Stimulated activated naive CD8-positive, alpha-beta T cell treated with anti-CD3 and anti-CD28 coated beads, Interleukin-15, Interleukin-2, amounts not matched to agents 100 U/mL and 50 U/mL, for 24 hours (primary cell): ENCODE results near the gene FUT2.
"Not testable (repeated sequence)": the region's sequence is repeated elsewhere in the genome, so short reads cannot be mapped to it uniquely, and the experiment has no call there.

Source experiments
- ATAC-seq: fragments of 150-1000 bp; cut with Tn5 transposase; one replicate; pipeline ENCODE4 v1.10.0; 2021
- DNase-seq: peaks from one replicate; pipeline ENCODE4 v3.0.0; 2021

FUT2 gene

DNA sequence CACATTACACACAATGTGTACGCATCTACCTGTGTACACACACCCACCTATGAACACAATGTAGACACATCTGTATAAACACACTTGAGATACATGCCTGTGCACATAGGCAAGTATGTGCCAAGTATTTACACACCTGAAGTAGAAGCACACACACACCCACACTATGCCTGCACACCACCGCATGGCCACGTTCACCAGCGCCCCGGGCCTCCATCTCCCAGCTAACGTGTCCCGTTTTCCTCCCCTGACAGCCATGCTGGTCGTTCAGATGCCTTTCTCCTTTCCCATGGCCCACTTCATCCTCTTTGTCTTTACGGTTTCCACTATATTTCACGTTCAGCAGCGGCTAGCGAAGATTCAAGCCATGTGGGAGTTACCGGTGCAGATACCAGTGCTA is 6.9 kb downstream of the FUT2 start:
- no peak for ATAC-seq
- DNase-seq = no peak

DNA sequence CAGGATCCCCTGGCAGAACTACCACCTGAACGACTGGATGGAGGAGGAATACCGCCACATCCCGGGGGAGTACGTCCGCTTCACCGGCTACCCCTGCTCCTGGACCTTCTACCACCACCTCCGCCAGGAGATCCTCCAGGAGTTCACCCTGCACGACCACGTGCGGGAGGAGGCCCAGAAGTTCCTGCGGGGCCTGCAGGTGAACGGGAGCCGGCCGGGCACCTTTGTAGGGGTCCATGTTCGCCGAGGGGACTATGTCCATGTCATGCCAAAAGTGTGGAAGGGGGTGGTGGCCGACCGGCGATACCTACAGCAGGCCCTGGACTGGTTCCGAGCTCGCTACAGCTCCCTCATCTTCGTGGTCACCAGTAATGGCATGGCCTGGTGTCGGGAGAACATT is 7.5 kb downstream of the FUT2 start:
- DNase-seq (no peak), ATAC-seq (no peak)

DNA sequence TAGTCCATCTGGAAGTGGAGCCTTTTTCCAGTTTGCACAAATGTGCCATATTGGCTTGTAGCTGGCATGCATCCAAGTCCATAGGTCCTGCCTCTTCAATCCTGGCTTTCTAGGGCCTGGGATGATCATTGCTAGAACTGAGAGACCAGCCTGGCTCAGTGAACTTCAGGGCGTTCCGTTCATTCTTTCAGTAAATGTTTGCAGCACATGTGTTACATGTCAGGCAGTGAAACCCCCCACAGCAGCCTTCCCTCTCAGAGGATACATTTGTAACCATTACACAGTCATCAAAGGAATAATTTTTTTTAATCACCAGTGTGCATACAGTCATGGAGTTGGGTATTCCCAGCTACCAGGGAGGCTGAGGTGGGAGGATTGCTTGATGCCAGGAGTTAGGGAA is 9.7 kb downstream of the FUT2 start:
- no peak for DNase-seq
- ATAC-seq = no peak

DNA sequence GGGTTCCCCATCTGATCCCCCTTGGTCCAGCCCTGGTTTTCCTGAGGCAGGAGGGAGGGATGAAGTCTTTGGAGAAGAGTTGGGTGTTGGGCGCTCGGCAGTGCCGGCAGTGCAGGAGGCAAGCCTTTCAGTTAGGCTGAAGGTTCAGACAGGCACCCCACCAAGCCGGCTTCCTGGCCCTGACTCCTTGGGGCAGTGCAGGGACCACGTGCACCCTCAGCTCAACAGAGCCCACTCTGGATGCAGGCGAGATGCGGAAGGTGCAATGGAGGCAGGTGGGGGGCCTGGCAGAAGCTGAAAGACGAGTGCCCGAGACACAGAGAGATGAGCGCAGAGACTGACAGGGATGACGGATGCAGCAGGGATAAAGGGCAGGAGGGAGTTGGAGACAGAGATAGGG is 12.7 kb downstream of the FUT2 start:
- DNase-seq = no peak
- ATAC-seq = no peak

DNA sequence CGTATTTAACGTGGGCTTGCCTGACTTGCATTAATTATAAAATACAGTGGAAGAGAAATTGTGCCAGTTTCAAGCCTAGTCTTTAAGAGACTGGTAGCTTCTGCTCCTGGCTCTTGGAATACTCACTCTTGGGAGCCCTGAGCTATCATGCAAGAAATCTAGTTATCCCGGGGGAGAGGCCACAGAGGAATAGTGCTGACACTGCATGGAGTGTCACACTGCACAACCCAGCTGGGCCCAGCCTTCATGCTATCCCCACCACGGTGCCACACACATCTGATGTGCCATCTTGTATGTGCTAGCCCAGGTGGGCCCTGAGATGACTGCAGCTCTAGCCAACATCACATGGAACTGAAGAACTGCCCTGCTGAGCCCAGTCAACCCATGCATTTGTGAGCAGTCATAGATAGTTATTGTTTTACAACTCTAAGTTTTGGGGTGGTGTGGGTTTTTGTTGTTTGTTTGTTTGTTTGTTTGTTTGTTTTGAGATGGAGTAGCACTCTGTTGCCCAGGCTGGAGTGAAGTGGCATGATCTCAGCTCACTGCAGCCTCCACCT is 15.4 kb downstream of the FUT2 start:
- DNase-seq = no peak
- no peak for ATAC-seq

DNA sequence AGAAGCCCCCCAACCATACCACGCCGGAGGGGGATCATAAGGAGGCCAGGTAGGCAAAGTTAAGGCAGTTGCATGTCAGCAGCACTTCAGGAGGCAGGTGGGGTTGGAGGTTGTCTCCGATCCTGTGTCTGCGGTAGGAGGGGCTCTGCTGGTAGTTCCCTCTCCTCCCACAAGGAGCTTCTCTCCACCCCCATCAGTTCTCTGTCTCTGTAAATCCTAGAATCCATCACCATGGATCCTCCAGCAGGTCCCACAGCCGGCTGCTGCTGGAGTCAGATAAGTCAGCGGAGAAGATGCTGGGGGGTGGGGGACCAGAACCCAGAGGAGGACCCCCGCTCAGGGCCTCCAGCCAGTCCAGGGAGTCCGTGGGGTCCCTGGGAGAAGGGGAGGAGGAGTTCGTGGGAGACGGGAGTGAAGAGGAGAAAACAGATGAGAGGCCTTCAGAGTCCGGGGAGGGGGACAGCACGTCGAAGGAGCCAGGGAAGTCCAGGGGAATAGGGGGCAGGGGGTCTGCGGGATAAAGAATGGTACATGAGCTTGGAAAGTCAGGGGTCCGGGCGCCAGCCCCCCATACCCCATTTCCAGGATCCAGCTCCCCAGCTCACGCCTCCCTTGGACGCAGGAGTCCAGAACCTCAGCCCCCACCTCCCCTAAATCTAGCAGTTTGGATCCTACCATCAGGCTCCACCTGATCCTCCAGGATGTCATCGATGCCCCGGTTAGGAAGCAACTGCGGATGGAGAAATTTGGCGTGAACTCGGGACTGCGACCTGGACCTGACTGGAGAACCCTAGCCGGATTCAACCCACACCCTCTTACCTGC is 17.5 kb downstream of the FUT2 start:
- ATAC-seq (no peak), DNase-seq (no peak)

DNA sequence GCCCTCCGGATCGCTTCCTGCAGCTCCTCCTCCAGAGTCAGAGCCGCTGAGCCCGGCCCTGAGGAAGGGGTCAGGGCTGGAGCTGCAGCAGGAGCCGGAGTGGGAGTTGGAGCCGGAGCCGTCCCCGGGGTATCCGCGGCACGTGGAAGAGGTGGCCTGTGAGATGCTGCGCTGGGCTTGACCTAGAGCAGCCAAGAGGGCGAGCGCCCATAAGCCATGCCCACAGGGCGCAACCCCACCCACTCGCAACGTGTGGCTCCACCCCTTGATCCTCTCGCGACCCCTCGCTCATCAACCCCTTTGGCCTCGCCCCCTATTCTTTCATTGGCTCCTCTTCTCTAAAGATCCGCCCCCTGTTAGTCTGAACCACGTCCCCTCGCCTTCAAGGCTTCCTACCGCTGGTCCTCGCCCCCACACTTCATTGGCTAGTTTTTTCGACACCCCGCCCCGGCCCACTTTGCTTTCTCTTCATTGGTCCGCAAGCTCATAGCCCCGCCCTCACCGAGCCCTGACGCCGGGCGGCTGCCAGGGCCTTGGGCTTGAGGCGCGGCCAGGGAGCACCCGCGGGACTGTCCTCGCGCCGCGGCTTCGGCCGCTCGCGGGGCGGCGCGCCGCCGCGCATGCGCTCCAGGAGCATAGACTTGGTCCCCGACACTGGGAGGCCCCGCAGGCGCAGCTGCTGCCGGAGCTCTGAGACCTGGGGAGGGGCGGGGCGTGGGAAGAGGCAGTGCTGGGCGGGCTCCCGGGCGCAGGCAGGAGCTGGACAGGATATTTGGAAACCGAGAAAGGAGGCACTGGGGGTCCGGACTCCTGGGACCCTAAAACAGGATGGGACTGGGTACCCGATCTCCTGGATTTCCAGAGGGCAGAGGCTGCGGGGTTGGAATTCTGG is 18.3 kb downstream of the FUT2 start:
- DNase-seq = peak; percentile 98
- peak; percentile 93 for ATAC-seq

DNA sequence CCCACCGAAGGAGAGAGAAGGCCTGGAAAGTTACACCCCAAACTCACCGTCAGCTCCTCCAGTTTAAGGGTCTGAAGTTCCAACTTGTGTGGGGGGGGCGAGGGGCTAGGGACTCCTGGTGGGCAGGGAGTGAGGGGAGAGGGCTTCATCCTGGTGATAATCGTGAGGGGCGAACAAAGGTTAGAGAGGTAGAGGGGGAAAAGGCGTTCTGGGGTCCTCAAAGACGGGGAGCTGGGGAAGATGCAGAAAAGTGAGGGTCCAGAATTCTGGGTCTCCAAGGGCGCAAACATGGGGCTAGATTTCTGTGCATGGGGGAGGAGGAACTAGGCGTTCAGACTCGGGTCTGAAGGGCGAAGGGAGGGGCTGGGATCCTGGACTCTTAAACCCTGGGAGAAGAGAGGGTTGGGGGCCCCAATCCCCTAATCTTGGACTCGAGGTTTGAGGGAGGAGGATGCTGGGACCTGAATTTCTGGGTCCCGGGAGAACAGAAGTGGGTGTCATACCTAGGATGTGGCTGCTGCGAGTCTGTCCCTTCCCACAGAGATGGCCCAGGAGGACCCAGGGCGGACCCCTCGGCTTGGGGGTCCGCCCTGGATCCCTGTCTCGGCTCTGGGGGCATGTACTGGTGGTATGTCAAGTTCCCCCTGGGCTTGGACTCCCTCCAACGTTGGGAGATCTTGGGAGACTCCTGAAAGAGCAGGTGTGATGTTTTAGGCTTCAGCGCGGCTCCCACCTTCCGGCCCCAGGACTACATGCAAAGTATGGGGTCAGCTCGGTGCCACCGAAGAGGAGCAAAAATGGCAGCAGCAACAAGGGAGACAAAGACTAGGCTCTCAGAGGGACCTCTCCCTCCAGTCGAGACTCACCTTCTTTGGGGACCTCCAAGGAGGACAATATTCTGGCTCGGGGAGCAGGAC is 19.2 kb downstream of the FUT2 start:
- no peak for ATAC-seq
- DNase-seq = no peak

DNA sequence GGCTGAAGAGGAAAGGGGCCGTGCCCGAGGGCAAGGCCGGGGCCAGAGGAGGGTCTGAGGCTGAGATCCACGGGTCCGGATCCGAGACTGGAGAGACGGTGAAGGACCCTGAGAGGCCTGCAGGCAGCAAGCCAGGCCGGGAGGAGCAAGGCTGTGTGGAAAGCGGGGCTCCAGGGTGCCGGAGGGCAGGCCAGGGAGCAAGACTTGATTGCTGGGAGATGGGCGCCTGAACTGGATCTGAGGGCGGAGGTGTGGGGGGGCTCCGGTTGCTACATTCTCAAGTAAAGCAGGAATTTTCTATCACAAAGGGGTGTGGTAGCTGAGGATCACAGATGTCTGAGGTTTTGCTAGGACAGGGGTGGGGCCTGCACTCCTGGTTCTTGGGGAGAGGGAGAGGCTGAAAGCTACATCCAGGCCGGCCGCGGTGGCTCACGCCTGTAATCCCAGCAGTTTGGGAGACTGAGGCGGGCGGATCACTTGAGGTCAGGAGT is 20.0 kb downstream of the FUT2 start:
- ATAC-seq = no peak

DNA sequence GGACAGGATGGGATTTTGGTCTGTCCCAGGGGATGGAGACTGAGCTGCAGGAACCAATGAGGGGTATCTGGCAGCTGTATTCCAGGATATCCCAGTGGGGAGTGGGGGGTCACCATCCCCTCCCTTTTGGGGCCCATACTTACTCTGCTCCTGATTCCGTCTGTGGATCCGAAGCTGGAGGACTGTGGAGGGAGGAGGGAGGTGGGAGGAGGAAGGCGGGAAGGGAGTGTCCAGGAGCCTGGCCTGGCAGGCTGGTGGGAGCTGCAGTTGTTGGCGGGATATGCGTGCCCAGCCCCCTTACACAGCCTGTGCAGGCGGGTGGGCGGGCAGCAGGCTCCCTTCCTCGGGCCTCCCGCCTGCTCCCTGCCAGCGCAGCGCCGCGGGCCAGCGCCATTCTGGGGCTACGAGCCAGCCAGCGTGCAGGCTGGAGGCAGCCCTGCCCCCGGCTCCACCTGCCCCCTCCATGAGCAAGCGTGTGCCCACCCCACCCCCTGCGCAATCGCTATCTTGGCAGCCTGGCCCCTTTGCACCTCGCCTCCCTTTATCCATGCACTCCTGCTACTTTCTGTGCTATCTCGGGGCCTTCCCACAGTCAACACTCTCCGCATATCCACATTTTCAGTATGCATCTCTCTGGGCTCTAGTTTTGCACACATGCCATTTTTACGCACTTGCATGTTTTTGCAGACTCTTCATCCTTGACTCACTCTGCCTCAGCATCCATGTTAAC is 21.0 kb downstream of the FUT2 start:
- no peak for DNase-seq
- no peak for ATAC-seq

More for the DNA sequence above, 20.0 kb downstream of the FUT2 start:
- no peak for DNase-seq

DNA sequence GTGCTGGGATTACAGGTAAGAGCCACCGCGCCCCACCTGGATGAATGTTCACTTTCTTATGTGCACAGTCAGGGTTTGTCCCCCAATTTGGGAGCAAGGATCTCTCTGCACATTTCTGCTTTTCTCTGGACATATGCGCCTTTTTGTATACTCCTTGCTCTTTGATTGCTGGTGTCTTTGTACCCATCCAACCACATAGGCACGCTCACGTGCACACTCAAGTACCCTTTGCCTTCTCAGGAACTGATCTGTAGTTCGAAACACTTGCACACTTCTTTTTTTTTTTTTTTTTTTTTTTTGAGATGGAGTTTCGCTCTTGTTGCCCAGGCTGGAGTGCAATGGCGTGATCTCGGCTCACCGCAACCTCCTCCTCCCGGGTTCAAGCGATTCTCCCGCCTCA is 22.3 kb downstream of the FUT2 start:
- ATAC-seq, DNase-seq: not testable (repeated sequence)

DNA sequence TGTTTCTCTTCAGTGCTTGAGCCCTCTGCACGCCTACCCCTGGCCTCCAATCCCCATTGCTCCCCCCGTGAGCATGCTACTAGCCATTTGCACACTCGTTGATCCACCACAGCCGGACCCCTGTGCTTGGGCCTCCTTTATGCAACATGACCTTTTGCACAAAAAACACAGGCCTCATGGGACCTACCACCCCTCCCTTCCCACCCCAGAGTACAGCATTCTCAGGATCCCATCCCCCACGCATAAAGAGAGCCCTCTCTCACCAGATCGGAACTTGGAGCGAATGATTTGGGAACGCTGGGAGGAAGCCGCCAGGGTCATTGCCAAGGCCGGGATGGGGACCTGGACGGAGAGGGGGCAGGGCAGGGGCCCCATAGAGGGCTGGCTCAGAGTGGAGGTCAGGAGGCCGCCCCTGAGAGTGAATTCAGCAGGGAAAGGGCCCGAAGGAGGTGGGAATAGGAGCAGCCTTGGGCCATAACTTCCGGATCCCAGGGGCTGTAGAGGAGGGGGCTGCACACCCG is 23.0 kb downstream of the FUT2 start:
- no peak for DNase-seq
- ATAC-seq = no peak

DNA sequence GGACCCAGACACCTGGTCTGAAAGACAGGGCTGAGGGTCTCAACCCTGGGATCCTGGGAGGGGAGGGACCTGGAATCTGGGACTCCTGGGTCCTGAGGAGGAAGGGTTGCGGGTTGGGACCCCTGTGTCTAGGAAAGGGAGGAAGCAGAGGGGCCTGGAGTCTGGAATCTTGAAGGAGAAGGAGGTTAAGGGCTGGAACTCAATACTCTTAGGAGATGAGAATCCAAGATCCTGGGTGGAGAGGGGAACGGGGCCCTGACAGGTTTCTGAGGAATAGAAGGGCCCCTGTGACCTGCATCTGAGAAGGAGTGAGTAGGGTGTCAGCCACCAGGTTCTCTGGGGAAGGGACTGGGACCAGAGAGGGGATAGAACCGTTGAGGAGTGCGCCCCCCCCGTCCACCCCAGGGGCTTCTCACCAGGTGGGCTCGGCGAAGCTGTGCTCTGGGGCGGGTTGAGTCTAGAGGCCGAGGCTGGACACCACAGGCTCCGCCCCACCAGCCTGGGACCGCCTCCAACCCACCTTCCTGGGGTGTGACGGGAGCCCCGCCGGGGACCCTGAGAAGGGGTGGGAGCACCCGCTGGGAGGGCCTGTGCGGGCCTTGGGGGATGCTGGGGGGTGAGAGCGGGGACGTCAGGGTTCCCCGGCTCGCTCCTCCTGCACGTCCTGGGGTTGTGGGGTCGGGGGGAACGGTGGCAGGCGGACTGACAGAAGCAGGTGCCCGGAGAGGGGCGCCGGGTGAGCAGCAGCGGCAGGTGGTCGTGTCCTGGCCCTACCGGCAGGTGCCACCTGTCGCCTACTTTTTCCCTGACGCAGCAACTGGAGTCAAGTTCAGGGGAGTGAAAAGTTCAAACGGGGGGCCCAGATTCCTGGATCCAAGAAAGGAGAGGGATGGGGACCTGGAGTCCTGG is 23.7 kb downstream of the FUT2 start, which contains the start of gene MAMSTR:
TSS of gene MAMSTR (minus strand) at position 463 of the 909 bp plus-strand sequence. CDS start 694 bp downstream, outside the sequence.
- ATAC-seq = no peak
- DNase-seq = no peak

DNA sequence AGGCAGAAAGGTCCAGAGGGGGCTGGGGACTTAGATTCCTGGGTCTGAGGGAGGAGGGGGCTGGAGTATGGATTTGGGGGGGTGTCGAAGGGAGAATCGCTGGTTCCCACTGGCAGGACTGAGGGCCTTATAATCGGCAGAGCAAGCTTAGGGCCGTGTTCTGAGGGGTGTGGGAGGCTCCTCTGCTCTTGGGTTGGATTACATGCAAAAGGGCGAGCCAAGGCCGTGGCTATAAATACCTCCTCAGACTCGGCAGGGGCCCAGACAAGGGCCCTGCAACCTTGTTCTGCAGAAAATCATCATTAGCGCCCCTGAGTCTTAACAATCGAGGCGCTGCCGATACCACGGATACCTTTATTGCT is 24.5 kb downstream of the FUT2 start:
- no peak for DNase-seq

DNA sequence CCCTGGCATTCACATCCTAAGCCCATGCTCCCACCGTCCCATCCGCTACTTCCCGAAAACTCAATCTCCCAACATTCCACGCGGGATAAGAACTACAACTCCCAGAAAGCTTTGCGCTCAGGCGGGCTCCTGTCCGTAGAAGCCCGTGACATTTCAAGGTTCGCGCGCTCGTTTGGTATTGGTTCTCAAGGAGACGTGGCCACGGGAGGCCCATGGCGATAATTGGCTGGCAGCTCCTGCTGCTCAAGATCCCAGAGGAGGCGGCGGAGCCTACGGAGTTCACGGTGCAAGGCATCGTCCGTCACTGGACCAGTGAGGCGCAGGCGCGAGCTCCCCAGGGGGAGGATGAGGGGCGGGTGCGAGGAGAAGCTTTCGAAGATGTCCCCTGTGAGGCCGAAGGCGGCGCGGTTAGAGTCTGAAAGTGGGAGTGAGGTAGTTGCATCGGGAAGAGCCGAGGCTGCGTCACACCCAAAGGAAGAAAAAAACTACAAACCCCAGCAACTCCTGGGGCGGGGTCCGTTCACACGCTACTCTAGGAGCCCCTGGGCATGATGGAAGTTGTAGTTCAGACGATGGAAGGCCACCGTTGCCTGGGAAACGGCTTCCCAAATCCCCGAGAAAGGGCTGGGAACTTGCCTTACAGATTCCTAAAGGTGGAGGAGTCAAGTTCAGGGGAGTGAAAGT is 25.0 kb downstream of the FUT2 start:
- peak; percentile 93 for DNase-seq
- ATAC-seq = peak; percentile 94

More for the DNA sequence above, 24.5 kb downstream of the FUT2 start:
- peak; percentile 2 for ATAC-seq

DNA sequence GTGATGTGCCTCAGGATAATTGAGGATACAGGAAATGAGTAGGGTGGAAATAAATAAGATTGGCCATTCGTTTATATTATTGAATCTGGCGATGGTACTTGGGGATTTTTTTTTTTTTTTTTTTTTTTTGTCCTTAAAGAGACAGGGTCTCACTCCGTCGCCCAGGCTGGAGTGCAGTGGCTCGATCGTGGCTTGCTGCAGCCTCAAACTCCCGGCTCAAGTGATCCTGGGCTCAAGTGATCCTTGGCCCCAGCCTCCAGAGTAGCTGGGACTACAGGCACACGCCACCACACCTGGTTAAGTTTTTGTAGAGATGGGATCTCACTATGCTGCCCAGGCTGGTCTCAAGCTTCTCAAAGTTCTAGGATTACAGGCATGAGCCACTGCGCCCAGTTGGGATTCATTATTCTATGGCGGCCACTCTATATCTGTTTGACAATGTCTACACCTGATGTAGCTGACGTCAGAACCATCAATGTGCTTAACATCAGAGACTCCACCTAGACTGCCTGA is 26.5 kb downstream of the FUT2 start:
- DNase-seq (no peak), ATAC-seq (no peak)

DNA sequence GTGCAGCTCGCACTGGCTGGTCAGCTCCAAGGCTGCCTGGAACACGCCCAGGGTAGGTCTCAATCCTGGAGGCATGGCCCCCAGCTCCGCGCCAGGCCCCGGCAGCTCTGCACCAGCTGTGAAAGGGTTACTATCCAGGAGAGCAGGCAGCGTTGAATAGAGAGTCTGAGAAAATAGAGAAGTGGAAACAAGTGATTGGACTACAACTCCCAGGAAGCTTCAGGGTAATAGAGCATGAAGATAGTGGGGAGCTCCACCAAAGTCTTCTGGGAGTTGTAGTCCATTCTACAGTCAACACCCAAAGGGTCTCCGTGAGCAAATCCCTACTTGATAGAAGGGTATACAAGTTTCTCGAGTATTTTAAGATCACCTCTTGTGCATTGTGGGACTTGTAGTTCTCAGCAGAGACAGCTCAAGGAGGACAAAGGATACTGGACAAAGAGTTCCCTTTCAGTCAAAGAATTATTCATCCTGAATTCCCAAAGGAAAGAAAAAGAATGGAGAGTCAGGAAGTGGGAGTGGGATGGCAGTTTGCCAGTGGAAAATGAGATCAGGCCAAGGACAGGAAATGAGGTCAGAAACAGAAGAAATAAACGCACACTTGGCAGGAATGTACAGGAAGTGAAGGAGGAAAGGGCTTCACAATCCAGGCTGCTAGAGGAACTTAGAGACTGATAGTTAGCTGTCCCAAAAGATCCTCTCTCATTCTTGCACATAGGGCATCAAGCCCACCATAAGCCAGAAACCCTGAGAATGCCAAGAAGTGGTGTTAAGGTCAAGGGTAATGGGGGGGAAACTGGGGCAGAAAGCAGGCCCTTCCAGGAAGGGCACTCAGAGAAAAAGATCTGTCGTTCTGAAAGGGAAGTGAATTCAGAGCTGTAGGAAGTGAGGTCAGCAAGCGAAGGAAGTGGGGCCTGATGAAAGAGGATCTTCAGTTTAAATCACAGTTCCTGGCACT is 29.3 kb downstream of the FUT2 start:
- DNase-seq = no peak
- peak; percentile 50 for ATAC-seq

DNA sequence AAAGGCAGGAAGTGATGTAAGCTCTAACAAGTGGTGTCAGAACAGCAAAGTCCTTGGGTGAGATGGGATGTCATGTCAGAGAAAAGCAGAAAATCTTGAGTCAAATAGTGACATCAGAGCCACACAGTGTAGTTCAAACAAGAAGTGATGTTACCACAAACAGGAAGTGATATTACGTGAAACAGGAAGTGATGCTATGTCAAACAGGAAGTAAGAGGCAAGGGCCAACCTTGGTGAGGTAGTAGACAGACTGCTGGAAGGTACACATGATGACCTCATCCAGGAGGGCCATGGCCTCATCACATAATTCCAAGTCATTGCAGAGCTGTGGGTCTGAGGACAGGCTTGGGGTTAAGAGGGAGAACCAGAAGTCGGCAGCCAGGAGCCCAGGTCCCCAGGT is 30.8 kb downstream of the FUT2 start:
- DNase-seq (no peak), ATAC-seq (peak; percentile 33)
